ENCODE measurements around the gene PBX4.

Gene PBX4

DNA sequence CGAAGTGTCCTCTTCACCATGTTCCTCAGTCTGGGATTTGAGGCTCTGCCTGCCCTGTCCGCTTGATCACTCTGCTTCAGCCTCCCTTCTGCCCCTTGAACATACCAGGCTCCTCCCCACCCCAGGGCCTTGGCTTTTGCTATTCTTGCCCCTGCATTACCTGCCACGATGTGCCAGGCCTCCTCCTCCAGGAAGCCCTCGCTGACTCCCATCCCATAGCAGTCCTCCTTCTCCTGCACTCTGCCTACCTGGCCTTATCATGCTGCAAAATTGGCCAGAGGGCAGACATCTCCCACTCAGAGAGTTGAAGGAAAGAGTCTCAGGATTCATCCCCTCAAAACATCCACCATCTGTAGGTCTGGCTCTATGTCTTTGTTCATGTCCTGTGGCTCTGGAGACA is 87.6 kb downstream of the PBX4 start:
- no peaks in the 10 kb centered on the region for H3K27me3 ChIP-seq
- no peak overlapping the region for H3K27ac ChIP-seq
- no peak for TF ChIP-seq Cebpa-rat (IDR thresholded peaks at IDR 0.05)
- H3K9ac ChIP-seq: no peak overlapping the region
- H3K4me2 ChIP-seq: no peak overlapping the region
- no peak overlapping the region for H3K4me3 ChIP-seq
- peaks cover 4% of the 10 kb centered on the region; the same call in 1 of the 2 replicates for H4K20me1 ChIP-seq
- no peaks in the 10 kb centered on the region for H3K9me3 ChIP-seq
- peaks cover 48% of the 10 kb centered on the region for H3K36me3 ChIP-seq
- H3K4me1 ChIP-seq: peaks cover 67% of the 10 kb centered on the region

DNA sequence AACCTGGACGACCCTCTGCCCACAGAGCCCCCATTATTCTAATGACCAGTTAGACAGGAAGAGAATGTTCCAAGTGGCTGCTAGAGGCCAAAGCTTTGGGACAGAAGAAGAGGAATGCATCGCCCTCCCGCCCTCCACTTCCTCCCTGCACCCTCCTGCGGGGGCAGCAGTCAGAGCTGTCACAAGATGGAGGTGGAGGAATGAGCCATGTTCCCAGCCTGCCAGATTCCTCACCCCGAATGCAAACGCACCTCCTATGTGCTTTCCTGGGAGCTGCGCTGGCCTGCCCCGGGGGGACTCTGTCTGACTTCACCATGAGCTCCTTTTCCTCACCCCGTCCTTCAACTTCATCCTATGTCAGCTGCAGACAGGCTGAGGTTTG is 88.1 kb downstream of the PBX4 start:
- Histone ChIP-seq H3K9ac (no peak overlapping the region), H3K4me1 (peaks cover 72% of the 10 kb centered on the region), H3K9me3 (no peaks in the 10 kb centered on the region), H3K36me3 (peaks cover 48% of the 10 kb centered on the region), H3K4me3 (no peak overlapping the region), H3K27me3 (no peaks in the 10 kb centered on the region), H3K4me2 (no peak overlapping the region; the same call in 1 of the 2 replicates), H3K27ac (no peak overlapping the region), H4K20me1 (peaks cover 8% of the 10 kb centered on the region)
- TF ChIP-seq Cebpa-rat (IDR thresholded peaks at IDR 0.05): no peak

DNA sequence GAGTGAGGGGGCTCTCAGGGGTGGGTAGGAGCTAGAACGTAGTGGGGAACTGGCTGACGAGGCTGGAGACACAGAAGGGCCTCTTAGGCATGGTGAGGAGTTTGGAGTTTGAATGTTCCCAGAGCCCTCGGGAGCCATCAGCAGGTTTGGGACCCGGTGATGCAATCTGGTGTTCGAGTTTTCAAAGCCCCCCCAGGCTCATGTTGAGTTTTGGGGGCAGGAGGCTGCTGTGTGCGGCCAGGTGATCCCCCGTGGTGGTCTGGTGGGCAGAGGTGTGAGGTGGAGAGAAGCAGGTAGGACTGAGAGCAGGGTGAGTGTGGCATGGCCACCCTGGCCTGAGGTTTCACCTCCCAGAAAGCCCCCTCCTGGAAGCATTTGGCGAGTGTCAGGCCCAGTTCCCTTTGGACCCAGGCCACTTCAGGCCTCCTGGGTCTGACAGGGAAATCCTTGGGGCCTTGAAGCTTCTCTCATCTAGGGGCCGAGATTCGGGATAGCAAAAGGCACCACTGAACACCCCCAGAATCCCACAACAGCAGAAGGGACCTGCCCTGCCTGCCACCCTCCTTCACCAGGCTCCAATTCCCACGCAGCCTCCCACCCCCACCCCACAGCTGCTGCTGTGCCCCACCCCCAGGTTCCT is 88.6 kb downstream of the PBX4 start:
- H3K9me3 ChIP-seq: no peaks in the 10 kb centered on the region
- H3K9ac ChIP-seq: no peak overlapping the region
- no peak for TF ChIP-seq Cebpa-rat (IDR thresholded peaks at IDR 0.05)
- peaks cover 13% of the 10 kb centered on the region for H4K20me1 ChIP-seq
- H3K4me1 ChIP-seq: peaks cover 77% of the 10 kb centered on the region
- peak overlapping the region; percentile 32; the same call in 1 of the 2 replicates for H3K4me2 ChIP-seq
- H3K27ac ChIP-seq: peak overlapping the region; percentile 55; the same call in 1 of the 2 replicates
- H3K4me3 ChIP-seq: no peak overlapping the region
- peaks cover 43% of the 10 kb centered on the region for H3K36me3 ChIP-seq
- H3K27me3 ChIP-seq: no peaks in the 10 kb centered on the region

DNA sequence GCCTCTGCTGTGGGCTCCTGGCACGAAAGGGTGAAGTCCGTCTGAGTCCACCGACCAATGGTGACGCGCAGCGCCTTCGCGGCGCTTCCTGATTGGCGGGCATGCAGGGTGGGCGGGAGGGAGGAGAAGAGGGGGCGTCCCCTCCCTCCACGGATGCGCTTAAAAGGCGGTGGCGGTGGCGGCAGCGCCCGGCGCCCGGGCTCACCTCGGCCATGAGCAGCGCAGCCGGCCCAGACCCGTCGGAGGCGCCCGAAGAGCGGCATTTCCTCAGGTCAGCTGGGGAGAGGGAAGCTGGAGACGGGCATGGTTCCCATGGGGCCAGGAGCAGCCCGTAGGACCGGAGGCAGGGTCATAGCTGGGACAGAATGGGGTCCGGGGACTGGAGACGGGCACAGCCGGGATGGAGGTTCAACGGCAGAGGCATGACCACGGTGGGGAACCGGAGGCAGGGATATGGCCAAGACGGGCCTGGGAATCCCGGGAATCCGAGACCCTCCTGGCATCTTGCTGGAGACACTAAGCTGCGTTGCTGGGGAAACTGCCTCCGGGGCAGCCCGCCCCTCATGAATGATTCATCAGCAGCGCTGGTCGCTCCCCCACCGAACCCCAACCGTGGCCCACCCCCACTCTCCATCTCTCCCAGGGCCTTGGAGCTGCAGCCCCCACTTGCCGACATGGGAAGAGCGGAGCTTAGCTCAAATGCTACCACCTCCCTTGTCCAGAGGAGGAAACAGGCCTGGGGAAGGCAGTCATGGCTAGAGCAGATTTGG is 89.6 kb downstream of the PBX4 start, which contains the start of gene YJEFN3:
Gene YJEFN3, plus strand, starts transcription at position 191 of the 770 bp plus-strand sequence. Its CDS starts 22 bp downstream, at position 213.
- Histone ChIP-seq H4K20me1 (peaks cover 23% of the 10 kb centered on the region), H3K4me3 (peak within 1 kb of the TSS; percentile 39; the same call in 1 of the 2 replicates), H3K27me3 (no peaks in the 10 kb centered on the region), H3K9me3 (no peaks in the 10 kb centered on the region), H3K4me2 (peak within 1 kb of the TSS; percentile 89), H3K4me1 (peaks cover 83% of the 10 kb centered on the region), H3K36me3 (peaks cover 46% of the 10 kb centered on the region), H3K9ac (peak within 1 kb of the TSS; percentile 75; the same call in 1 of the 2 replicates), H3K27ac (peak within 1 kb of the TSS; percentile 85)
- no peak for TF ChIP-seq Cebpa-rat (IDR thresholded peaks at IDR 0.05)

DNA sequence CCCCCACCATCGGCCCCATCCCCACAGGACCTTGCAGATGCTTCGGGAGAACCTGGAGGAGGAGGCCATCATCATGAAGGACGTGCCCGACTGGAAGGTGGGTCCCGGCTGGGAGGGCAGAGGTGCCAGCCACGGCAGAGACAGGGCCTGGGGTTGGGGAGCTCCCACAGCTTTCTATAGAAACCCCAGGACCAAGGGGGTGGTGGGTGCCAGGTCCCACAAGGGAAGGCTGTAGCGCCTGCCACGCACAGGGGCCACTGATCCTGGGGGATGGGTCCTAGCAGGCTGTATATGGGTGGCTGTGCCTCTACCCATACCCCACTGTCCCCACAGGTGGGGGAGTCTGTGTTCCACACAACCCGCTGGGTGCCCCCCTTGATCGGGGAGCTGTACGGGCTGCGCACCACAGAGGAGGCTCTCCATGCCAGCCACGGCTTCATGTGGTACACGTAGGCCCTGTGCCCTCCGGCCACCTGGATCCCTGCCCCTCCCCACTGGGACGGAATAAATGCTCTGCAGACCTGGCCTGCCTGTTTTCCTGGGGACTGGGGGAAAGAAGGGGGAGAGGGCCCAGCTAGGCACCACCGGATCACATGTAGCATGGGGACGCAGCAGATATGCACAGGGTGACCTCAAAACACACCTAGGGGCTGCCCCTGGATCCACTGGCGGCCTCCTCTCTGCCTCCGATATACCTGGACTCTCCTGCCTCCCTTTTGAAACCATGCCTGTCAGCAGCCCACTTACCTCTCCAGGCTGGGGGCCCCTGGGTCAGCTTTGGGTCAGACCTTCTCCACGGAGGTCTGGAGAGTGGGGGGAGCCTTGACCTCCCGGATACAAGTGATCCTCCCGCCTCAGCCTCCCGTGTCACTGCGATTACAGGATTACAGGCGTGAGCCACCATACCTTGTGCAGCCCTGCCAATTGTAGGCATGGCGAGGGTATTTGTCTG is 90.5 kb downstream of the PBX4 start:
- Histone ChIP-seq H3K9ac (peak overlapping the region; percentile 75; the same call in 1 of the 2 replicates), H3K4me3 (peak overlapping the region; percentile 39; the same call in 1 of the 2 replicates), H3K36me3 (peaks cover 53% of the 10 kb centered on the region), H3K9me3 (no peaks in the 10 kb centered on the region), H3K27me3 (no peaks in the 10 kb centered on the region), H3K27ac (peak overlapping the region; percentile 85), H3K4me1 (peaks cover 83% of the 10 kb centered on the region), H3K4me2 (peak overlapping the region; percentile 89), H4K20me1 (peaks cover 33% of the 10 kb centered on the region)
- no peak for TF ChIP-seq Cebpa-rat (IDR thresholded peaks at IDR 0.05)

DNA sequence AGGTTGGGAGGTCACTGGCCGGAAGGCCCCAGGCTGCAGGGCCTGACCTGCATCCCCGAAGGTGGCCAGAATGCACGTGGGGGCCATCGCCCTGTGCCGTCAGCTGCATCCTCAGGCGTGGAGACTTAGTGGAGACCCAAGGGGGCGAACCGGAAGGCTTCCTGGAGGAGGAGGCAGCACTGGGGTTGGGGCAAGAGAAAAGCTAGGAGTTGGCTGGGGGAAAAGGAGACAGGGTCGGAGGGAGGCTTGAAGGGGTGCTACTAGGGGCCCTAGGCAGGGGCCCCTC is 91.2 kb downstream of the PBX4 start:
- peak overlapping the region; percentile 75 for H3K9ac ChIP-seq
- peak overlapping the region; percentile 89 for H3K4me2 ChIP-seq
- H3K4me1 ChIP-seq: peaks cover 83% of the 10 kb centered on the region
- H3K36me3 ChIP-seq: peaks cover 57% of the 10 kb centered on the region
- H3K27ac ChIP-seq: peak overlapping the region; percentile 85
- peak overlapping the region; percentile 39; the same call in 1 of the 2 replicates for H3K4me3 ChIP-seq
- peaks cover 39% of the 10 kb centered on the region for H4K20me1 ChIP-seq
- TF ChIP-seq Cebpa-rat (IDR thresholded peaks at IDR 0.05): no peak
- no peaks in the 10 kb centered on the region for H3K27me3 ChIP-seq
- no peaks in the 10 kb centered on the region for H3K9me3 ChIP-seq

DNA sequence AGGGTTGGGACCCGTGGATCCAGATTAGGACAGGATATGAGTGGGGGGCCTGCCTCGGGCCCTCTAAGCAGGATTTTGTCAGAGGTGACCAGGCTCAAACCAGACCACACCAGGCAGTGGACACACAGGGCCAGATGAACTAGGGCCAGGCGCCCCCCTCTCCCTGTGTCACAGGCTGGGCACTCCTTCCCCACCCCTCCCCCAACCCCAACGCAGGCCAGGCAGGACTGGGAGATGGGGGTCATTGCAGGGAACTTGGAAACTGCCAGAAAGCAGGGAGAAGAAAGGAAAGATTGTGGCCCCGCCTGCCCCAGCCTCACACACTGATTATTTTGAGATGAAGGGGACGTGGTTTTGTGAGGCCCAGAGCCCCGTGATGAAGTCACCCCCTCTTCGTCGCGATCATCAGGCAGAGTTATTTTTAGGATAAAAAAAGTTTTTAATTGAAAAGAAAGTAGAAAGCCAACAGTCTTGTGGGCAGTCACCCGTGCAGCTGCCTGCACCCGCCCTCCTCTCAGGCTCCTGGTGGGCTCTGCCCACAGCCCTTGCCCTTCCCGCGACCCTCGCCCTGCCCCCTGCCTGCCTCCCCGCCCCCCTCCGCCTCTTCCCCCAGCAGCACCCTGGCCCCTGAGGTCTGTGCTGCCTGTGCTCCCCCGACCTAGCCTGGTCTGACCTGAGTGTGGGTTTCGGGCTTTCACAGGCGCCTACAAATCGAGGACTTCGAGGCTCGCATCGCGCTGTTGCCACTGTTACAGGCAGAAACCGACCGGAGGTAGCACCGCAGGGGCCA is 91.7 kb downstream of the PBX4 start:
- peak overlapping the region; percentile 89 for H3K4me2 ChIP-seq
- no peaks in the 10 kb centered on the region for H3K9me3 ChIP-seq
- H3K36me3 ChIP-seq: peaks cover 57% of the 10 kb centered on the region
- peak overlapping the region; percentile 85 for H3K27ac ChIP-seq
- no peak for TF ChIP-seq Cebpa-rat (IDR thresholded peaks at IDR 0.05)
- peak overlapping the region; percentile 75 for H3K9ac ChIP-seq
- H3K4me3 ChIP-seq: peak overlapping the region; percentile 39; the same call in 1 of the 2 replicates
- no peaks in the 10 kb centered on the region for H3K27me3 ChIP-seq
- H4K20me1 ChIP-seq: peaks cover 44% of the 10 kb centered on the region
- peaks cover 82% of the 10 kb centered on the region for H3K4me1 ChIP-seq

DNA sequence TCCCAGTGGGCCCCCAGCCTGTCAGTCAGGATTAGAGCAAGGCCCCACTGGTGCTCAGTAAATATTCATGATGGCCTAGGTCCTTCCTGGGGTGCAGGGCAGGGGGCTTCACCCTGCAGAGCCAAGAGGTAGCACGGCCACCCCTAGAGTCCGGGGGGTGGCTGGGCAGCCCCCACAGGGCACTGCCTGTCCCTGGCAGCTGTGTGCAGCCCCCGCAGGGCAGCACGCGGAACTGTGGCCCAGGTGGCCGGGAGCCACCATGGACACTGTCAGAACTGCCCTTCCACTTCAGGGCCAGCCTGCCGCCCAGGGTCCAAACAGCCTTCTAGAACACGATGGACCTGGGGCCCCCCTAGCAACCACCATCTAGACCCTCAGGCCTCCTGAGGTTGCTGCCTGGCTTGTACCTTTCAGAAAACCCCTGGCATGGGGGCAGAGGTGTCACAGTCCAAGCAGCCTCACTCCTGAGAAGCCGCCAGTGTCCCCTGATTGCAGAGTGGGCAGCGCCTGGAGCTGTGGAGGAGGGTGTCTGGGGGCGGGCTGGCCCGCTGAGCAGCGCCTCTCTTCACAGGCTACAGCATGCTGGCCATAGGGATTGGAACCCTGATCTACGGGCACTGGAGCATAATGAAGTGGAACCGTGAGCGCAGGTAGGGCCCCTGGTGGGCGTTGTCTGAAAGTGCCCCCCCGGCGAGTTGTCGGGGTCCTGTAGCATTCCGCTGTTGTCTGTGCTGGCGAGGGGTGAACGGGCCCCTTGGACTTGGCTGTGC is 92.7 kb downstream of the PBX4 start:
- H3K4me1 ChIP-seq: peaks cover 82% of the 10 kb centered on the region
- no peaks in the 10 kb centered on the region for H3K27me3 ChIP-seq
- no peaks in the 10 kb centered on the region for H3K9me3 ChIP-seq
- peak overlapping the region; percentile 75 for H3K9ac ChIP-seq
- no peak overlapping the region for H3K4me3 ChIP-seq
- H3K4me2 ChIP-seq: peak overlapping the region; percentile 89
- peak overlapping the region; percentile 85 for H3K27ac ChIP-seq
- peaks cover 48% of the 10 kb centered on the region for H4K20me1 ChIP-seq
- no peak for TF ChIP-seq Cebpa-rat (IDR thresholded peaks at IDR 0.05)
- H3K36me3 ChIP-seq: peaks cover 60% of the 10 kb centered on the region
